K562 (cell line): ENCODE measurements around the gene S100A1. TPM values are rescaled to one million over a fixed set of nuclear protein-coding genes. Genes with fewer than 3 reads are reported as not detected.

Source experiments
- ATAC-seq: fragments of 200-7000 bp; cut with Tn5 transposase; 3 replicates; pipeline ENCODE4 v1.9.1; 2020; ENCODE audit warnings: moderate library complexity
- BruUV-seq: library from RNA; stranded (reverse); fragments of 400-500 nt; replicated peaks from 2 replicates; lab custom pipeline; 2021; lab: Mats Ljungman, UMichigan
- CTCF ChIA-PET: fragments of 300-600 bp; formaldehyde crosslinking; extraction: SDS; loops from one replicate; lab custom pipeline; 2021; ENCODE audit warnings: low intra/inter-chr PET ratio; lab: Yijun Ruan, JAX
- POLR2A ChIA-PET: fragments of 300-600, 350-650 bp; sonication (Branson Sonifier 250); formaldehyde crosslinking; extraction: SDS; loops from one replicate; lab custom pipeline; 2021; ENCODE audit warnings: antibody characterized with exemption, inconsistent platforms; lab: Yijun Ruan, JAX
- DNase-seq, 4 experiments: peaks; one replicate each; pipeline versions ENCODE4 v3.0.0 to v3.0.0-alpha.2; 2011 to 2018; ENCODE audit warnings: low spot score in 3 of 4, mixed read lengths in 3 of 4; ENCODE audit errors: extremely low read depth in 1 of 4
- FAIRE-seq: peaks from 2 replicates; lab custom pipeline; 2011; peaks lifted over from hg19 to GRCh38; lab: Jason Lieb, UNC
- H2AFZ ChIP-seq: 2 replicates; pipeline ENCODE4 v1.6.0; 2011; ENCODE audit warnings: low read depth, low read length, control low read depth, inconsistent platforms
- H3K27ac ChIP-seq: fragments of 200-600 bp; 3 replicates; pipeline ENCODE4 v1.8.0; 2011; ENCODE audit warnings: low read depth, mild to moderate bottlenecking, control low read depth, inconsistent platforms, low read length, moderate library complexity, mixed read lengths; ENCODE audit errors: extremely low read depth
- H3K27me3 ChIP-seq, 2 experiments: fragments of 300-600 bp in 1 of 2; 2 replicates in 1 of 2; 3 replicates in 1 of 2; pipeline versions ENCODE4 v1.6.0 to v1.8.0; 2011; ENCODE audit warnings: inconsistent platforms in 2 of 2, low read length in 2 of 2, mild to moderate bottlenecking in 1 of 2, mixed read lengths in 1 of 2, moderate library complexity in 1 of 2; ENCODE audit not compliant: control insufficient read depth in 2 of 2, insufficient read depth in 2 of 2
- H3K36me3 ChIP-seq: fragments of 300-600 bp; 3 replicates; pipeline ENCODE4 v1.8.0; 2011; ENCODE audit warnings: mild to moderate bottlenecking, low read length, inconsistent platforms; ENCODE audit not compliant: control insufficient read depth, insufficient read depth
- H3K4me1 ChIP-seq, 2 experiments: fragments of 200-600 bp in 1 of 2; replicated peaks in 1 of 2; 2 replicates in 1 of 2; 3 replicates in 1 of 2; pipeline versions ENCODE4 v1.5.1 to v1.8.0; 2011; ENCODE audit warnings: inconsistent platforms in 2 of 2, low read length in 2 of 2, mild to moderate bottlenecking in 1 of 2, mixed read lengths in 1 of 2, moderate library complexity in 1 of 2; ENCODE audit not compliant: control insufficient read depth in 2 of 2, insufficient read depth in 2 of 2
- H3K4me2 ChIP-seq: 2 replicates; pipeline ENCODE4 v1.6.1; 2011; ENCODE audit warnings: low read length, control low read depth, inconsistent platforms, mixed read lengths; ENCODE audit not compliant: insufficient read depth
- H3K4me3 ChIP-seq: fragments of 200-600 bp; sonication (generic), shearing (Covaris generic); 2 replicates; pipeline ENCODE4 v1.5.1; 2016; ENCODE audit warnings: control low read depth, inconsistent platforms
- H3K79me2 ChIP-seq: fragments of 200-600 bp; 3 replicates; pipeline ENCODE4 v1.8.0; 2011; ENCODE audit warnings: low read length, inconsistent platforms; ENCODE audit not compliant: control insufficient read depth, insufficient read depth
- H3K9ac ChIP-seq, 2 experiments: 2 replicates each; pipeline versions ENCODE4 v1.6.0 to v1.6.1; 2011; ENCODE audit warnings: low read depth in 2 of 2, low read length in 2 of 2, control low read depth in 1 of 2, inconsistent platforms in 1 of 2, mild to moderate bottlenecking in 1 of 2, mixed read lengths in 1 of 2; ENCODE audit not compliant: insufficient read depth in 1 of 2
- H3K9me1 ChIP-seq: one replicate; pipeline ENCODE4 v1.6.0; 2011; ENCODE audit warnings: inconsistent platforms, mild to moderate bottlenecking, low read length, moderate library complexity; ENCODE audit not compliant: control insufficient read depth, insufficient read depth
- H3K9me3 ChIP-seq: replicated peaks from 2 replicates; pipeline ENCODE4 v1.5.1; 2011; ENCODE audit warnings: low read depth, low read length, inconsistent platforms; ENCODE audit not compliant: control insufficient read depth, insufficient read depth
- H4K20me1 ChIP-seq: replicated peaks from 2 replicates; pipeline ENCODE4 v1.6.1; 2011; ENCODE audit warnings: low read length, inconsistent platforms, mixed read lengths; ENCODE audit not compliant: control insufficient read depth, insufficient read depth
- CBFB ChIP-seq: sonication (generic); formaldehyde crosslinking; IDR thresholded peaks from 2 replicates; pipeline ENCODE4 v1.4.0; 2020; ENCODE audit warnings: mild to moderate bottlenecking, missing genetic modification reagents
- EGR1 ChIP-seq: fragments of 450-650 bp; conservative IDR thresholded peaks from 2 replicates; pipeline ENCODE4 v1.6.1; 2017; ENCODE audit warnings: mild to moderate bottlenecking
- MAFK ChIP-seq: IDR thresholded peaks from 2 replicates; pipeline ENCODE4 v1.6.1; 2011; ENCODE audit warnings: low read length, improper control_type of control experiment
- NFE2L1 ChIP-seq: fragments of 450-650 bp; IDR thresholded peaks from 2 replicates; pipeline ENCODE4 v1.6.1; 2016; ENCODE audit warnings: missing genetic modification characterization, low read depth, mild to moderate bottlenecking, missing compliant biosample characterization, moderate library complexity, borderline replicate concordance
- NR2C2 ChIP-seq, 2 experiments: fragments of 200-800 bp in 1 of 2; sonication (Bioruptor generic) in 1 of 2; sonication (generic) in 1 of 2; formaldehyde crosslinking in 1 of 2; IDR thresholded peaks; 2 replicates each; pipeline versions ENCODE4 v1.6.1 to v1.8.0; 2016 to 2022; ENCODE audit warnings: mild to moderate bottlenecking in 1 of 2, missing compliant biosample characterization in 1 of 2, missing genetic modification characterization in 1 of 2, missing genetic modification reagents in 1 of 2
- U2AF1 ChIP-seq: fragments of 200-400 bp; formaldehyde crosslinking; optimal IDR thresholded peaks from 2 replicates; pipeline ENCODE3; 2017; ENCODE audit warnings: mild to moderate bottlenecking, low read depth, low read length, moderate library complexity
- ZNF24 ChIP-seq: fragments of 450-650 bp; IDR thresholded peaks from 2 replicates; pipeline ENCODE4 v1.6.1; 2016
- WGBS: fragments of 100-300 bp; shearing (Covaris generic); methylation state at CpG from one replicate; pipeline ENCODE4 v1.1.6; 2016; ENCODE audit warnings: low coverage, mixed read lengths; ENCODE audit not compliant: insufficient coverage; ENCODE audit errors: missing lambda C conversion rate; 5-methylcytosine and 5-hydroxymethylcytosine counted together
- in situ Hi-C: fragments of 300-500 bp; cut with MboI; formaldehyde crosslinking; loops from 4 replicates; pipeline ENCODE4 v1.15.0; 2018; ENCODE audit warnings: inconsistent platforms, mixed read lengths
- intact Hi-C: fragments of 100-400 bp; cut with micrococcal nuclease; formaldehyde crosslinking; loops from 2 replicates; pipeline ENCODE4 v1.14.2; 2022
- polyA plus RNA-seq, 8 experiments: library from polyadenylated mRNA; depleted of rRNA in 4 of 8; stranded (reverse) in 5 of 8; unstranded in 3 of 8; fragments of >200 nt; fragmentation: Nextera tagmentation in 2 of 8; fragmentation: Illumina TruSeq in 1 of 8; extraction: Ambion mirVana in 2 of 8; extraction: Trizol in 1 of 8; gene quantifications; 2 replicates each; pipeline versions ENCODE4 v1.2.1 to v1.2.3, GENCODE V29; 2011 to 2014; ENCODE audit warnings: inconsistent platforms in 1 of 8, missing spikeins in 1 of 8
- total RNA-seq, 7 experiments: library from RNA; depleted of rRNA in 6 of 7; stranded (reverse); fragments of >200 nt in 6 of 7; fragmentation: Illumina TruSeq in 2 of 7; extraction: Trizol in 2 of 7; gene quantifications; 2 replicates each; pipeline versions ENCODE4 v1.2.1 to v1.2.3, GENCODE V29; 2011 to 2021; ENCODE audit warnings: low replicate concordance in 1 of 7
- TF ChIP-seq, protein P1 (sequence below): sonication (generic); formaldehyde crosslinking; IDR thresholded peaks from 2 replicates; pipeline ENCODE4 v1.8.1; 2023; ENCODE audit warnings: mild to moderate bottlenecking, missing genetic modification reagents

Gene S100A1
- total and polyA plus RNA-seq, 9 of the 15 experiments (the other 6 are each of a cell fraction or from before 2014, with no cell fraction given) = 0.44 to 30.1 (median 12.7) TPM

DNA sequence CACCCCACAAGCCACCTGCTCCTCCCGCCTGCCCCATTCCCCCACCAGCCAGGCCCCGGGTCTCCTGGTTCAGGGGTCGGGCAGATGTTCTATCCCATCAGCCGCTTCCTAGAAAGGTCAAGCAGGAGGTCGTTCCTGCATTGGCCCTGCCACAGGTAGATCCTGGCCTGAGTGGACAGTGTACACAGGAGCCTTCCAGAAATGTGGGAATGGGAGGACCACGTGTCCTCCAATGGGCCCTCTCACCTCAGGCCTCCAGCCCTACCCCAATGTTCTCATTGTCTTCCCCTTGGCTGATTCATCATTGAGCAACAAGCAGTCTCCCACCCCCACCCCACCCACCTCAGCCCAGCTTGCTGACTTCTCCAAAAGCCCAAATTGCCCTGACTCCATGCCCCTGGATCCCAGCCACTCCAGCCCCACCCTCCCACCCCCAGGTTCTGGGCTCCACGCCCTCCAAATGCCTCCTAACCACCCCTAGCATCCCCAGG, 17.4 kb upstream of the S100A1 start:
- Histone ChIP-seq H3K27ac (no peak overlapping the region), H4K20me1 (no peaks in the 10 kb centered on the region), H3K36me3 (no peaks in the 10 kb centered on the region), H3K4me3 (no peak overlapping the region), H3K9me3 (no peaks in the 10 kb centered on the region), H3K9me1 (peaks cover 6% of the 10 kb centered on the region), H3K9ac (peak overlapping the region in 1 of 2 experiments; percentile 79; a peak in 1 of 4 replicates), H2AFZ (peak overlapping the region; percentile 65), H3K4me1 (peaks cover 31 to 50% of the 10 kb centered on the region in 2 experiments), H3K79me2 (no peaks in the 10 kb centered on the region), H3K27me3 (no peaks in the 10 kb centered on the region), H3K4me2 (no peak overlapping the region)
- ChIA-PET POLR2A (interaction anchor here (1.1 to 4.1 kb wide), 2 partner anchors 8 to 16 kb away, joined by 3 to 23 read pairs; partner anchors contain the start of genes S100A1 and S100A13), CTCF (no interaction called here)
- no peak for TF ChIP-seq MAFK
- 0 out of 2 replicates have a peak, but pooled peaks have one; percentile 21 for TF ChIP-seq EGR1
- intact Hi-C loops (no loop called here), in situ Hi-C loops (no loop called here)
- WGBS = 46% methylated on average over 7 of the region's 7 CpGs
- DNase-seq (no peak), ATAC-seq (no peak), FAIRE-seq (no peak)
- BruUV-seq = no TSS peak

DNA sequence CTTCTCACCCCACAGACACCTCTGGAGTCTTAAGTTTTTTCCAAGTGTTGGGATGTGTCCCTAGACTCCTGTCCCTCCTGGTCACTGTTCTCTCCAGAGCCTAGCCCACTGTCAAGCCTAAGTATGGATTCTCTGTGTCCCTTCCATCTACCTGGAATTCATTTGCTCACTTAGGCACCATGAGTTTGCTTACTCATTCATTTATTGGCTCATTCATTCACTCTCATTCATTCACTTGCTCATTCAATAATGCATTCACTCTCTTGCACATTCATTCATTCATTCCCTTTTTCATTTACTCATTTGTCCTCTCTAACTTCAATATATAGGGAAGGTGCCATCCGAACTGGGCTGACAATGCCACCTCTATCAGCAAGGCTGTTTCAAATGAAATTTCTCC, 16.9 kb upstream of the S100A1 start:
- no TSS peak for BruUV-seq
- H3K79me2 ChIP-seq = no peaks in the 10 kb centered on the region
- CTCF ChIA-PET = no interaction called here
- FAIRE-seq (no peak), DNase-seq (no peak), ATAC-seq (no peak)
- POLR2A ChIA-PET = interaction anchor here (0.7 to 4.1 kb wide), 5 partner anchors 8 to 24 kb away, joined by 3 to 23 read pairs (median 4); partner anchors contain the start of genes S100A1 and S100A13
- no peak overlapping the region for H3K4me3 ChIP-seq
- peaks cover 6% of the 10 kb centered on the region for H3K9me1 ChIP-seq
- H3K4me2 ChIP-seq = no peak overlapping the region
- H3K9ac ChIP-seq = no peak overlapping the region
- no peak overlapping the region for H3K27ac ChIP-seq
- no peaks in the 10 kb centered on the region for H3K9me3 ChIP-seq
- in situ Hi-C loops (no loop called here), intact Hi-C loops (no loop called here)
- H3K36me3 ChIP-seq = no peaks in the 10 kb centered on the region
- no peaks in the 10 kb centered on the region for H4K20me1 ChIP-seq
- 67% methylated on average over 1 of the region's 1 CpG for WGBS
- H3K4me1 ChIP-seq = peaks cover 36 to 55% of the 10 kb centered on the region in 2 experiments
- no peak overlapping the region for H2AFZ ChIP-seq
- H3K27me3 ChIP-seq = no peaks in the 10 kb centered on the region
- TF ChIP-seq NR2C2 (CRISPR knock-in tag; IDR thresholded peaks at IDR 0.05) (no peak), NR2C2 (tag; IDR thresholded peaks at IDR 0.05) (no peak), U2AF1 (no peak), CBFB (CRISPR knock-in tag) (no peak), NFE2L1 (tag) (no peak), ZNF24 (peak; percentile 95)
- TF ChIP-seq, protein P1, sequence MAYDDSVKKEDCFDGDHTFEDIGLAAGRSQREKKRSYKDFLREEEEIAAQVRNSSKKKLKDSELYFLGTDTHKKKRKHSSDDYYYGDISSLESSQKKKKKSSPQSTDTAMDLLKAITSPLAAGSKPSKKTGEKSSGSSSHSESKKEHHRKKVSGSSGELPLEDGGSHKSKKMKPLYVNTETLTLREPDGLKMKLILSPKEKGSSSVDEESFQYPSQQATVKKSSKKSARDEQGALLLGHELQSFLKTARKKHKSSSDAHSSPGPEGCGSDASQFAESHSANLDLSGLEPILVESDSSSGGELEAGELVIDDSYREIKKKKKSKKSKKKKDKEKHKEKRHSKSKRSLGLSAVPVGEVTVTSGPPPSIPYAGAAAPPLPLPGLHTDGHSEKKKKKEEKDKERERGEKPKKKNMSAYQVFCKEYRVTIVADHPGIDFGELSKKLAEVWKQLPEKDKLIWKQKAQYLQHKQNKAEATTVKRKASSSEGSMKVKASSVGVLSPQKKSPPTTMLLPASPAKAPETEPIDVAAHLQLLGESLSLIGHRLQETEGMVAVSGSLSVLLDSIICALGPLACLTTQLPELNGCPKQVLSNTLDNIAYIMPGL (CRISPR knock-in tag) = no peak
